HL-60 (cell line): ENCODE data around the gene CAV1.

Source experiments
- CTCF ChIP-seq: IDR thresholded peaks from one replicate; pipeline ENCODE4 v1.5.1; 2011; ENCODE audit warnings: low read length, control low read depth, inconsistent platforms; ENCODE audit not compliant: insufficient read depth
- POLR2AphosphoS5 ChIP-seq: IDR thresholded peaks from 2 replicates; pipeline ENCODE4 v1.6.1; 2012; ENCODE audit warnings: low read depth
- REST ChIP-seq: IDR thresholded peaks from 2 replicates; pipeline ENCODE4 v1.6.1; 2012; ENCODE audit warnings: low read depth; ENCODE audit not compliant: insufficient replicate concordance
- SPI1 ChIP-seq: IDR thresholded peaks from 2 replicates; pipeline ENCODE4 v1.6.1; 2012; ENCODE audit warnings: low read depth, mild to moderate bottlenecking, borderline replicate concordance

DNA sequence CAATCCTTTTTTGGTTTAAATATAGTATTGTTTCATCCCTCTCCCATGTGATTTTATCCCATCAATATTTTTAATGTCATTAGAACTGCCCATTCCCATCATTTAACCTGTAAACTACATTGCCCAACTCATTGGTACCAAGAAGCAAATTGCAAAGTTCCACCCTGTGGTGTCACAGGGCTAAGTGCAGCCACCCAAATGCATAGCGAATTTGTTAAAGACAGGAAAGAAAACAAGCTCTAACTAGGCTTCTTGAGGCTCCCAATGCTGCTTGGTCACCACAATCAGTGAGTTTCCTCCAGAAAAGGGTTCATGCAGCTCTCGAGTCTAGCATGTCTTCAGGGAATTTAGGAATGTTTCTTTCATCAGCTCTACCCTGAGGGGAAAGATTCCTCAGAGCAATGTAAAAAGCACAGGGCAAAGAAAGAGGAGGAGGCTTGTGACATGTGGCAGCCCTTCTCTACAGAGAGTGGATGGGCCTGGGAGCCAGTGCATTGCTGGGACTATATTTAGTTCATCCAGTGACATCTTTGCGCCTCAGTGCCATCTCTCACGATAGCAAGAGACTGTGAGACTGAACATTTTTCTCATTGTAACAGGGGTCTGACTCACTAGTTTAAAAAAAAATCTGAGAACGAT, 58.1 kb downstream of the CAV1 start:
- TF ChIP-seq CTCF (no peak), POLR2AphosphoS5 (no peak), SPI1 (no peak), REST (no peak)
